Stimulated activated CD4-positive, alpha-beta T cell treated with anti-CD3 and anti-CD28 coated beads, Interleukin-1b, Interleukin-23, amount 100 ng/mL, for 48 hours (primary cell): ENCODE data around the gene TMEM59.

Experiments used
- DNase-seq: peaks from one replicate; pipeline ENCODE4 v3.0.0-alpha.2; 2020

TMEM59 gene

GRCh38 chr1:53979712-53980450 is 73.1 kb downstream of the TMEM59 start:
- no peak for DNase-seq
